Measurements from ENCODE around the gene KMT2B.
"Not testable (repeated sequence)": the region's sequence is repeated elsewhere in the genome, so short reads cannot be mapped to it uniquely, and the experiment has no call there.

Gene KMT2B

GRCh38 chr19:35724132-35724531 is 6.3 kb downstream of the KMT2B start:
- DNase-seq; in situ Hi-C loops (cut with HindIII; ENCODE audit: low pct_ligation_motif_present, low pct_unique_long_range_greater_than_20kb, low sequenced_read_pairs): not testable (repeated sequence)

GRCh38 chr19:35724560-35724959 is 6.8 kb downstream of the KMT2B start:
- in situ Hi-C loops (cut with HindIII; ENCODE audit: low pct_ligation_motif_present, low pct_unique_long_range_greater_than_20kb, low sequenced_read_pairs): no loop called here
- no peak for DNase-seq

GRCh38 chr19:35725216-35725861 is 7.5 kb downstream of the KMT2B start:
- no peak for DNase-seq
- in situ Hi-C loops (cut with HindIII; ENCODE audit: low pct_ligation_motif_present, low pct_unique_long_range_greater_than_20kb, low sequenced_read_pairs): no loop called here

- in situ Hi-C loops (cut with HindIII; ENCODE audit: low pct_ligation_motif_present, low pct_unique_long_range_greater_than_20kb, low sequenced_read_pairs): no loop called here
- DNase-seq: no peak
Measured at GRCh38 chr19:35727053-35727955, 9.5 kb downstream of the KMT2B start.

- no peak for DNase-seq
- in situ Hi-C loops (cut with HindIII; ENCODE audit: low pct_ligation_motif_present, low pct_unique_long_range_greater_than_20kb, low sequenced_read_pairs): no loop called here
Measured at GRCh38 chr19:35727956-35728706, 10.3 kb downstream of the KMT2B start.

GRCh38 chr19:35729021-35729420 is 11.2 kb downstream of the KMT2B start:
- in situ Hi-C loops (cut with HindIII; ENCODE audit: low pct_ligation_motif_present, low pct_unique_long_range_greater_than_20kb, low sequenced_read_pairs): no loop called here
- DNase-seq: no peak

- in situ Hi-C loops (cut with HindIII; ENCODE audit: low pct_ligation_motif_present, low pct_unique_long_range_greater_than_20kb, low sequenced_read_pairs): no loop called here
- no peak for DNase-seq
Measured at GRCh38 chr19:35729763-35730162, 12.0 kb downstream of the KMT2B start.

- DNase-seq: no peak
- in situ Hi-C loops (cut with HindIII; ENCODE audit: low pct_ligation_motif_present, low pct_unique_long_range_greater_than_20kb, low sequenced_read_pairs): no loop called here
Measured at GRCh38 chr19:35730326-35730725, 12.5 kb downstream of the KMT2B start.

- no peak for DNase-seq
- in situ Hi-C loops (cut with HindIII; ENCODE audit: low pct_ligation_motif_present, low pct_unique_long_range_greater_than_20kb, low sequenced_read_pairs): no loop called here
Measured at GRCh38 chr19:35731353-35731752, 13.6 kb downstream of the KMT2B start.

- in situ Hi-C loops (cut with HindIII; ENCODE audit: low pct_ligation_motif_present, low pct_unique_long_range_greater_than_20kb, low sequenced_read_pairs): no loop called here
- no peak for DNase-seq
Measured at GRCh38 chr19:35731779-35732405, 14.1 kb downstream of the KMT2B start.

- no peak for DNase-seq
- in situ Hi-C loops (cut with HindIII; ENCODE audit: low pct_ligation_motif_present, low pct_unique_long_range_greater_than_20kb, low sequenced_read_pairs): no loop called here
Measured at GRCh38 chr19:35732540-35733179, 14.9 kb downstream of the KMT2B start.

GRCh38 chr19:35733180-35734125 is 15.7 kb downstream of the KMT2B start:
- in situ Hi-C loops (cut with HindIII; ENCODE audit: low pct_ligation_motif_present, low pct_unique_long_range_greater_than_20kb, low sequenced_read_pairs): no loop called here
- no peak for DNase-seq

GRCh38 chr19:35734273-35734672 is 16.5 kb downstream of the KMT2B start:
- no peak for DNase-seq
- in situ Hi-C loops (cut with HindIII; ENCODE audit: low pct_ligation_motif_present, low pct_unique_long_range_greater_than_20kb, low sequenced_read_pairs): no loop called here

GRCh38 chr19:35734889-35735288 is 17.1 kb downstream of the KMT2B start:
- in situ Hi-C loops (cut with HindIII; ENCODE audit: low pct_ligation_motif_present, low pct_unique_long_range_greater_than_20kb, low sequenced_read_pairs): no loop called here

GRCh38 chr19:35736913-35737886 is 19.4 kb downstream of the KMT2B start:
- DNase-seq: peak; percentile 15
- in situ Hi-C loops (cut with HindIII; ENCODE audit: low pct_ligation_motif_present, low pct_unique_long_range_greater_than_20kb, low sequenced_read_pairs): no loop called here

More at GRCh38 chr19:35734889-35735288, 17.1 kb downstream of the KMT2B start:
- DNase-seq: no peak
